Measurements from ENCODE around the gene POPDC2. TPM values are rescaled to one million over a fixed set of nuclear protein-coding genes. Genes with fewer than 3 reads are reported as not detected.

Gene POPDC2
- total and polyA plus RNA-seq, 10 donors, result 3.1 to 9.8 (median 6.9) TPM

GRCh38 chr3:119642746-119643473 is 17.5 kb downstream of the POPDC2 start:
- H3K27ac ChIP-seq, result peak overlapping the region in 4 of 8 donors; percentile 9 to 58 (median 26)

DNA sequence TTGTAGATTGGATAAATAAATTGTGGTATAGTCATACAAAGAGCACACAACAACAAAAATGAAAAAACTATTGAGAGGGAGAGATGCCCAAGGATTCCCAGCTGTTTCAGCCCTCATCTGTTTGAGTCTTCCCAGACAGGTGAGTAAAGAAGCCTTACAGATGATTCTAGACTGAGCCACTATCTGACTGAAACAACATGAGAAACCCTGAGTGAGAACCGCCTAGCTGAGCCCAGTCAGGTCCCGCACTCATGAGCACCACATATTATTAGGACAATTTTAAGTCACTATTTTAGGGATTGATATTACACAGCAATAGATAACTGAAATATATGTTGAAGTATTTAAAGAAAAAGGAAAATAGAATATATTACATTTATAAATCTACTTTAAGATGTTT is 19.0 kb downstream of the POPDC2 start:
- peaks cover 0 to 22% (median 5%) of the 10 kb centered on the region in 6 donors for H3K36me3 ChIP-seq
- 95 to 98% (median 96%) methylated on average over 2 of the region's 2 CpGs for WGBS, 5 donors

More at GRCh38 chr3:119642746-119643473, 17.5 kb downstream of the POPDC2 start:
- intact Hi-C loops (cut with DNase I; ENCODE audit: low total_unique reads), result no loop called here
- peaks cover 8 to 32% (median 17%) of the 10 kb centered on the region in 6 donors for H3K4me1 ChIP-seq
- peaks cover 0 to 34% (median 7%) of the 10 kb centered on the region in 6 donors for H3K36me3 ChIP-seq
- no peaks in the 10 kb centered on the region for H3K9me3 ChIP-seq
- WGBS, 5 donors, result 73 to 81% (median 77%) methylated on average over 5 of the region's 5 CpGs
- DNase-seq, result no peak
- TF ChIP-seq CTCF (IDR thresholded peaks at IDR 0.05 in 8 of 11, conservative IDR thresholded peaks at IDR 0.05 in 3 of 11) (no peak), POLR2AphosphoS5 (IDR thresholded peaks at IDR 0.05) (no peak), POLR2A (IDR thresholded peaks at IDR 0.05) (no peak)
- no peak overlapping the region for H3K4me3 ChIP-seq
- no peaks in the 10 kb centered on the region for H3K27me3 ChIP-seq (replicated peaks in 1 of 7)

GRCh38 chr3:119639494-119640350 is 20.7 kb downstream of the POPDC2 start:
- intact Hi-C loops (cut with DNase I; ENCODE audit: low total_unique reads), result no loop called here

More for the DNA sequence above, 19.0 kb downstream of the POPDC2 start:
- DNase-seq, result no peak
- H3K9me3 ChIP-seq, result no peaks in the 10 kb centered on the region
- no peak for TF ChIP-seq POLR2A (IDR thresholded peaks at IDR 0.05)
- TF ChIP-seq POLR2AphosphoS5 (IDR thresholded peaks at IDR 0.05), result no peak
- no peak for TF ChIP-seq CTCF (IDR thresholded peaks at IDR 0.05 in 8 of 11, conservative IDR thresholded peaks at IDR 0.05 in 3 of 11)
- H3K4me1 ChIP-seq, result peaks cover 11 to 32% (median 23%) of the 10 kb centered on the region in 6 donors
- intact Hi-C loops (cut with DNase I; ENCODE audit: low total_unique reads), result no loop called here
- no peaks in the 10 kb centered on the region for H3K27me3 ChIP-seq (replicated peaks in 1 of 7)
- H3K4me3 ChIP-seq, result no peak overlapping the region
- H3K27ac ChIP-seq, result no peak overlapping the region

More at GRCh38 chr3:119639494-119640350, 20.7 kb downstream of the POPDC2 start:
- WGBS, 5 donors, result 80 to 97% (median 83%) methylated on average over 2 of the region's 2 CpGs
- Histone ChIP-seq H3K4me3 (no peak overlapping the region), H3K36me3 (peaks cover 0 to 15% (median 5%) of the 10 kb centered on the region in 6 donors), H3K27ac (peak overlapping the region in 6 of 8 donors; percentile 58 to 86 (median 78)), H3K4me1 (peaks cover 11 to 33% (median 23%) of the 10 kb centered on the region in 6 donors), H3K9me3 (no peaks in the 10 kb centered on the region), H3K27me3 (replicated peaks in 1 of 7) (no peaks in the 10 kb centered on the region)
- no peak for DNase-seq
- TF ChIP-seq POLR2AphosphoS5 (IDR thresholded peaks at IDR 0.05) (no peak), POLR2A (IDR thresholded peaks at IDR 0.05) (no peak), CTCF (IDR thresholded peaks at IDR 0.05 in 8 of 11, conservative IDR thresholded peaks at IDR 0.05 in 3 of 11) (no peak)

All from spleen (tissue), 11 donors.